ENCODE results near the gene LITAF. TPM values are rescaled to one million over a fixed set of nuclear protein-coding genes. Genes with fewer than 3 reads are reported as not detected.

LITAF gene
- total RNA-seq, 1 experiment from 2014 or later = 84.2 TPM

- BruUV-seq (replicated peaks) = no TSS peak
- no peak overlapping the region for H3K9ac ChIP-seq (ENCODE audit: low read length)
- ChIA-PET RAD21 (ENCODE audit: low non-redundant PET in 1 of 2, low total read pairs in 2 of 2, uncharacterized antibody in 2 of 2, unreplicated experiment in 2 of 2) (no interaction called here), CTCF (no interaction called here), POLR2A (interaction anchor here (0.7 kb wide), 1 partner anchor 81 kb away, joined by 3 read pairs; no protein-coding TSS in a partner anchor)
- no peaks in the 10 kb centered on the region for H4K20me1 ChIP-seq (ENCODE audit: insufficient read depth)
- H3K27me3 ChIP-seq (ENCODE audit: insufficient read depth, low read length) = no peaks in the 10 kb centered on the region
- ATAC-seq (no peak), DNase-seq (ENCODE audit: low read depth, low spot score) (no peak)
- intact Hi-C loops (cut with micrococcal nuclease) = loop anchor here (5.0 kb wide), 1 partner anchor 567 kb away; no protein-coding TSS in a partner anchor
- no peak overlapping the region for H3K27ac ChIP-seq (ENCODE audit: low read depth, low read length)
- H3K9me3 ChIP-seq (ENCODE audit: control insufficient read depth in 1 of 2, insufficient read depth in 1 of 2, low read depth in 1 of 2, low read length in 2 of 2) = no peaks in the 10 kb centered on the region
- no peak overlapping the region for H3K4me2 ChIP-seq (ENCODE audit: low read length)
- H3K79me2 ChIP-seq (ENCODE audit: insufficient read depth, low read length) = no peaks in the 10 kb centered on the region
- H3K9me2 ChIP-seq (ENCODE audit: insufficient read depth) = no peaks in the 10 kb centered on the region
- H3K4me3 ChIP-seq (replicated peaks in 1 of 2; ENCODE audit: low read depth in 1 of 2, low read length in 2 of 2) = no peak overlapping the region
- peaks cover 0 to 10% of the 10 kb centered on the region in 2 experiments; a peak in 2 of 4 replicates for H3K4me1 ChIP-seq (ENCODE audit: control insufficient read depth in 1 of 2, insufficient read depth in 2 of 2, low read length in 2 of 2)
- TF ChIP-seq POLR2AphosphoS5 (IDR thresholded peaks at IDR 0.05; ENCODE audit: low read depth, low read length) = no peak
- no peak for TF ChIP-seq RAD21 (IDR thresholded peaks at IDR 0.05; ENCODE audit: low read depth)
- no peaks in the 10 kb centered on the region for H3K36me3 ChIP-seq (ENCODE audit: control insufficient read depth in 1 of 2, insufficient read depth in 2 of 2, low read length in 2 of 2)
- H2AFZ ChIP-seq (ENCODE audit: low read depth, low read length, poor library complexity, severe bottlenecking) = no peak overlapping the region
Observed at GRCh38 chr16:11529285-11529684, 57.4 kb downstream of the LITAF start.

GRCh38 chr16:11528053-11528452, 58.7 kb downstream of the LITAF start:
- Histone ChIP-seq H3K4me2 (ENCODE audit: low read length) (no peak overlapping the region), H3K36me3 (ENCODE audit: control insufficient read depth in 1 of 2, insufficient read depth in 2 of 2, low read length in 2 of 2) (no peaks in the 10 kb centered on the region), H3K9ac (ENCODE audit: low read length) (no peak overlapping the region), H4K20me1 (ENCODE audit: insufficient read depth) (no peaks in the 10 kb centered on the region), H3K27ac (ENCODE audit: low read depth, low read length) (no peak overlapping the region), H2AFZ (ENCODE audit: low read depth, low read length, poor library complexity, severe bottlenecking) (no peak overlapping the region), H3K9me2 (ENCODE audit: insufficient read depth) (no peaks in the 10 kb centered on the region), H3K4me3 (replicated peaks in 1 of 2; ENCODE audit: low read depth in 1 of 2, low read length in 2 of 2) (no peak overlapping the region), H3K79me2 (ENCODE audit: insufficient read depth, low read length) (no peaks in the 10 kb centered on the region), H3K27me3 (ENCODE audit: insufficient read depth, low read length) (no peaks in the 10 kb centered on the region), H3K9me3 (ENCODE audit: control insufficient read depth in 1 of 2, insufficient read depth in 1 of 2, low read depth in 1 of 2, low read length in 2 of 2) (no peaks in the 10 kb centered on the region), H3K4me1 (ENCODE audit: control insufficient read depth in 1 of 2, insufficient read depth in 2 of 2, low read length in 2 of 2) (peaks cover 0 to 10% of the 10 kb centered on the region in 2 experiments; a peak in 2 of 4 replicates)
- ChIA-PET POLR2A (no interaction called here), CTCF (no interaction called here), RAD21 (ENCODE audit: low non-redundant PET in 1 of 2, low total read pairs in 2 of 2, uncharacterized antibody in 2 of 2, unreplicated experiment in 2 of 2) (no interaction called here)
- ATAC-seq (no peak), DNase-seq (ENCODE audit: low read depth, low spot score) (no peak)
- no TSS peak for BruUV-seq (replicated peaks)
- TF ChIP-seq CEBPB (IDR thresholded peaks at IDR 0.05; ENCODE audit: low read depth) (peak; percentile 51; the same call in 1 of the 2 replicates), ELF1 (IDR thresholded peaks at IDR 0.05; ENCODE audit: borderline replicate concordance, low read depth) (no peak), ZBTB33 (IDR thresholded peaks at IDR 0.05; ENCODE audit: extremely low read depth, insufficient replicate concordance, low read length) (no peak)
- intact Hi-C loops (cut with micrococcal nuclease) = loop anchor here (5.0 kb wide), 1 partner anchor 566 kb away; no protein-coding TSS in a partner anchor

Measured in HCT116 (cell line).